HG02588 (cell line): ENCODE results near the gene VKORC1.

Experiments used
- ATAC-seq: cut with Tn5 transposase; IDR thresholded peaks from one replicate; pipeline ENCODE4 v1.9.1; 2021; ENCODE audit warnings: mild to moderate bottlenecking, moderate library complexity; ENCODE audit not compliant: unreplicated experiment

The VKORC1 gene

DNA sequence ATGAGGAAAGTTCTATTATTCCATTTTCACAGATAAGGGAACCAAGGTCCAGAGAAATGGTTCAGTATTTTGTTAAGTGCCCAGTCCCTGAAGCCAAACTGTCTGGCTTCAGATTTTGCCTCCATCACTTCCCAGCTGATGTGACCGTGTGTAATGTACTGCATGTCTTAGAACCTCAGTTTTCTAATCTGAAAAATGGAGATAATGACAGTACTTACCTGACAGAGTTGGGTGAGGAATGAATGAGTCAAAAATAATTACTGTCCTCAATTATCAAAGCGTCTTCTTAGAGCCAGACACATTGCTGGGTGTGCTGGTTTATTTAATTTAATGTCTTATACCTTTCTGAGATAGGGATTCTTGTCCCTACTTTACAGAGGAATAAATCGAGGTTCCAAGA, 27.3 kb downstream of the VKORC1 start:
- ATAC-seq = no peak

DNA sequence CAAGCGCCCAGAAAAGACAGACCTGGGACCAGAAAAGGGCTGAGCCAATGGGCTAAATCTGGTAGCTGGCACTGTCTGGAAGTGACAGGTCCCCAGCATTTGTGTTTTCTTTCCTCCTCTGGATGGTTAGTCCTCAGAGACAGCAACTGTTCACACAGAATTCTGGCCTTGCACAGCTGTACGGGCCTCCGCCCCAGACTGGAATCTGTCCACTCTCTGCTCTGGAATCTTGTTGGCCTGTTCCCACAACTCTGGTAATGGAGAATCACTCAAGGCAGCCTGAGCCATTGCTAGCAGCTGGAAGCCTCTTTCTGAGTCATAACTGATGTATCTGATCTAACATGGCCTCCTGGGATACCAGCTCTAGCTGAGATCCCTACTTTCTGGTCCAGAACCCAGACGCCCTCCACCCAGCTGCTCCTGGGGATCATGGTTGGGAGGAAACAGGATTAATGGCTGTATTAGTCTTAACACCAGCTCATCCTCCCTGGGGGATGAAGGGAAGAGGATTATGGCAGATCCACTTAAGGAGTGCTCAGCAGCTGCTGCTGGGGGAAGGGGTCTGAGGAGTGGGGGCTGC, 29.6 kb downstream of the VKORC1 start:
- ATAC-seq = no peak

DNA sequence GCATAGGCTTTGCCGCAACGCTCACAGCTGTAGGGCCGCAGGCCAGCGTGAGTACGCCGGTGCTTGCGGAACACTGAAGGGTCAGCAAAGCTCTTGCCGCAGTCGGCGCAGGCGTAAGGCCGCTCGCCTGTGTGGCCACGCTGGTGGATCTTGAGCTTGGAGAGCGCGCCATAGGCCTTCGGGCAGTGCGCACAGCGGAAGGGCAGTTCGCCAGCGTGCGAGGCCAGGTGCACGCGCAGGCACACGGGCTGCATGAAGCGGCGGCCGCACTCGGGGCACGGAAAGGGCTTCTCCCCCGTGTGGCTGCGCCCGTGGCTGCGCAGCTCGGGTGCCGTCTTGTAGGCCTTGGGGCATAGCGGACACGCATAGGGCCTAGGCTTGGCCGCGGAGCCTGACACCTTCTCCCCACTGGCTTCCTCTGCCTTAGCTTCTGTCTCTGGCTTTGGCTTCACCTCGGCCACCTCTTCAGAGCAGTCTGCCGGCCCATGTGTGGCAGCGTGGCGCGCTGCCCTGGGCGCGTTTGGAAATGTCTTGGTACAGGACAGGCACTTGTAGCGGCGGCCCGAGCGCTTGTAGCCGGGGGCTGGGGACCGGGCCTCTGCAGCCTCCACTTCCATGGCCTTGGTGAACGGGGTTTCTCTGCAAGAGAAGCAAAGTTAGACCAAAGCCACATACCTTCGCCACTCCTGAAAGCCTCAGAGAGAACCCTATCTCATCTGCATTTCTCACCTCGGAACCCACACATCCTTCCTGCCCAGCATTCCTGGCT, 30.6 kb downstream of the VKORC1 start:
- ATAC-seq = no peak

DNA sequence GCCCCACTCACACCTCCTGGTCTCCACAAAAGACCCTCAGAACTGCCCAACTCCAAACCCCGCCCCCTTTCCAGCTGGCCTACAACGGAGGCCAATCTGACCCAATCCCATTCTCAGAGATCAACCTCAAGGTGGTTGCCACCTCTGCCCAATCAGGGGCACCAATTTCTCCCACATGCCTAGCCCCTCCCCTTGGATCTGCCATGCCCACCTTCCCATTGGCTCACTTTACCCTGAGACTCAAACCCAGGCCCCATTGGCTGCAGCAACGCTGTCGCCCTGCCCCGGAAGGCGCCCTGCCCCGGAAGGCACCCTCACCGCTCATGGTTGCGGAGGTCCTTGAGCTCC, 31.1 kb downstream of the VKORC1 start:
- ATAC-seq = no peak

DNA sequence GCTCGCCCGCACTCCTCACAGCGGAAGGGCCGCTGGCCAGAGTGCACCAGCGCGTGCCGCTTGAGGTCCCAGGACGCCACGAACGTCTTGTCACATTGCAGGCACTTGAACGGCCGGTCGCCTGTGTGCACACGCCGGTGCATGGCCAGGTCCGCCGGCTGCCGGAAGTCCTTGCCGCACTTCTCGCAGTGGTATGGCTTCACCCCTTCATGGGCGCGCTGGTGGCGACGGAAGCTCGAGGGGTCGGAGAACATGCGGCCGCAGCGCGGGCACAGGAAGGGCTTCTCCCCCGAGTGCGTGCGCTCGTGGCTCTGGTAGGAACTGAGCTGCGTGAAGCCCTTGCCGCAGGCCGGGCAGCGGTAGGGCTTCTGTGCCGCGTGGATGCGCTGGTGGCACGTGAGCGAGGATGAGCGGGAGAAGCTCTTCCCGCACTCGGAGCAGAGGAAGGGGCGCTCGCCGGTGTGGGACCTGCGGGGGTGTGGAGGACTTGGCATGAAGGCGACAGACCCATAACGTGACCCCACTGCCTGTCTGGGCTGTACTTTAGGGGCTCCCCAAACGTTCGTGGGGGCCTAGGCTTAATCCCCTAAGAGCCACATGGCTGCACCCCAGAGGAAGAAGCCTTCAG, 32.7 kb downstream of the VKORC1 start:
- ATAC-seq = no peak

DNA sequence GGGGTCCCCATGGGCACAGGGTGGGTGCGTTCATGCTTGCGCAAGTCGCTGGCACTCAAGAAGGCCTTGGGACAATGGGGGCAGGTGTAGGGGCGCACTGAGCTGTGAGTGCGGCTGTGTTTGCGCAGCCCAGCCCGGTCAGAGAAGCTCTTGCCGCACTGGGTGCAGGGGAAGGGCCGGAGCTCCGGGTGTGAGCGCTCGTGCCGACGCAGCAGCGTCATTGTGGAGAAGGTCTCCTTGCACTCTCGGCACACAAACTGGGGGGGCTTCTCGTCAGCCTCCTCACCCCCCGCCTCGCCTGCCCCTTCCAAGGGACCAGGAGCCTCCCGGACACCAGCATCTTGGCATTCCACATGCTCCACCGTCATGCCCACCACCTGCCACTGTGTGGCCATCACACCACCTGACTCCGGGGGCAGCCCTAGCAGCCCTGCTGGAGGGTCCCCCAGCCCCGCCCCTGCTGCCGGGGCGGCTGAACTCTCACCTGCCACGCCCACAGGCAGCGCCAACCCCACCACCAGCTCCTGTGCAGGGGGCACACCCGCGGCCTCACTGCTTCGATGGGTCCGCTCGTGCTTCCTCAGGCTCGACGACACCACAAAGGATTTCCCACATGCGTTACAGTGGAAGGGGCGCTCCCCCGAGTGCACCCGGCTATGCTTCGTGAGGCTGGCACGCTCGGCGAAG, 33.3 kb downstream of the VKORC1 start:
- ATAC-seq = no peak

DNA sequence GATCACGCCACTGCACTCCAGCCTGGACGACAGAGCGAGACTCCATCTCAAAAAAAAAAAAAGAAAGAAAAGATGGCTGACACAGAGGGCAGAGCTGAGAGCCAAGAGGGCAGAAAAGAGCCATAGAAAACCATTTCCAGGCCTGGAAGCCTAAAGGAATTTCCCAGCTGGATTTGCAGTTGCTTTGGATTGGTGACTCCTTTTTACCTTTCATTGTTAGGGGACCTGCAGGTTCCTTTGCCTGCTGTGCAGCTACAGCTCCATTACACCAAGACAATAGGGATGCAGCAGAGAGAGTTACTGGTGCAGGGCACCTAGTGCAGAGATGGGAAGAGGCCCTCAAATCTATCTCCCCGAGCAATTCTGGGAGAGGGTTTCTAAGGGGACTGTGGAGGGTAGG, 39.0 kb downstream of the VKORC1 start:
- no peak for ATAC-seq

DNA sequence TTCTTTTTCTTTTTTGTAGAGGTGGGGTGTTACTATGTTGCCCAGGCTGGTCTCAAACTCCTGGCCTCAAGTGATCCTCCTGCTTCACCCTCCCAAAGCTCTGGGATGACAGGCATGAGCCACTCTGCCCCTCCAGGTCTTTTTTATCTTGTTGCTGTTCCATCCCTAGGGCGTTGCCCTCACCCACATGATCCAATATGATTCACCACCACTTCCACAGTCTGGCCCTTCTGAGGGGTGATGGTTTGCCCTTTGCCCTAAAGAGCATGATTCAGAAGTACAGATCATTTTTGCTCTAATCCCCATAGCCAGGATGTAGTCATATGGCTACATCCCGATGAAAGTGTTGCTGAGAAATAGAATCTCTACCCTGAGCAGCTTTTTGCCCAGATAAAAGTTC, 42.5 kb downstream of the VKORC1 start:
- ATAC-seq = no peak

DNA sequence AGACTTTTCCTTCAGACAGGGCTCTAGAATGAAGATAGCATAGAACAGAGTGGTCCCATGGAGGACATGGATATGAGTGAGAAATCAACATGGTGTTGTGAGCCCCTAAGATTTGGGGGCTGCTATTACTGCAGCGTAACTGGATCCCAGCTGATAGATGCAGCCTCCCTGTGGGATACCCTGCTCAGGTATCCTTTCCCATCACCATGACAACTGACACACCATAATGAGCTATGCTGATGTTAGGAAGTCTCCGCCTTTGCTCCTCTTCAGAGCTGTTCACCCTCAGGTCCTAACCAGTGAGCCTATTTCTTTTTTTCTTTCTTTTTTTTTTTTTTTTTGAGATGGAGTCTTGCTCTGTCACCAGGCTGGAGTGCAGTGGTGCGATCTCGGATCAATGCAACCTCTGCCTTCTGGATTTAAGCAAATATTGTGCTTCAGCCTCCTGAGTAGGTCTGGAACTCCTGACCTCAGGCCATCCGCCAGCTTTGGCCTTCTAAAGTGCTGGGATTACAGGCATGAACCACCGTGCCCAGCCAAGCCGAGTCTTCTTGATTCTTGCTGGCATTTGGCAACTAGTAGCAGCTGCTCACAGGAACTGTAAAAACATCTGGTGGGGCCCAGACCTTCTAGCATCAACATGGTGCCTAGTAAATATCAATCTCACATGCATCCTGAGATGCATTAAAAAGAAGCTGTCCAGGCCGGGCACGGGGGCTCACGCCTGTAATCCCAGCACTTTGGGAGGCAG, 44.1 kb downstream of the VKORC1 start:
- no peak for ATAC-seq

DNA sequence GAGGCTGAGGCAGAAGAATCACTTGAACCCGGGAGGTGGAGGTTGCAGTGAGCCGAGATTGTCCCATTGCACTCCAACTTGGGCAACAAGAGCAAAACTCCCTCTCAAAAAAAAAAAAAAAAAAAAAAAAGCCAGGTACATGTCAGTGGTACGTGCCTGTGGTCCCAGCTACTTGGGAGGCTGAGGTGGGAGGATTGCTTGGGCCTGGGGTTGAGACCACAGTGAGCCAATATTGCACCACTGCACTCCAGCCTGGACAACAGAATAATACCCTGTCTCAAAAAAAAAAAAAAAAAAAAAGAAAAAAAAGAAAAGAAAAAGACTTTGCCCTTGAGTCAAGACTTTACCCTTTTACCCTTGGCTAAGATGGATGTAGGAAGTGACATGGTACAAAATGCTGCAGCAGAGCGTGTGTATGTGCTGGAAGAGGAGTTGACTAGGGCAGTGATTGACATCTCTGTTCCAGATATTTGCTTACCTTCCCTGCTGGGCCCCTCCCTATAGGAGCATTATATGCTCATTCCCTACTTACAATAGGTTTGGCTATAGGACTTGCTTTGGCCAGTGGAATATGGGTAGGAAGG, 50.6 kb downstream of the VKORC1 start:
- no peak for ATAC-seq

DNA sequence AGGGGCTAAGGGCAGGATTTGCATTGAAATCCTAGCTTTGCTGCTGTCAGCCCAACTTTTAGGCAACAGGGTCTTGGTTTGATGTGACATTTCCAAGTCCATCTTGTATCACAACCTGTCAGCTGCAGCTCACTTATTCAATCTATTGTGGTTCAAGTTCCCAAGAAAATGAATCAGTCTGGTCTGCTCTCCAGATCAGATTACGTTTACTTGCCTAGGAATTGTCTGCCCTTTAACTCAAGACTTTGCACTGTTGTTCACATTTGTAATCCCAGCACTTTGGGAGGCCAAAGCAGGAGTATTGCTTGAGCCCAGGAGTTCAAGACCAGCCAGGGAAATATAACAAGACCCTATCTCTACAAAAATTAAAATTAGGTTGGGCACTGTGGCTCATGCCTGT, 51.2 kb downstream of the VKORC1 start:
- no peak for ATAC-seq

DNA sequence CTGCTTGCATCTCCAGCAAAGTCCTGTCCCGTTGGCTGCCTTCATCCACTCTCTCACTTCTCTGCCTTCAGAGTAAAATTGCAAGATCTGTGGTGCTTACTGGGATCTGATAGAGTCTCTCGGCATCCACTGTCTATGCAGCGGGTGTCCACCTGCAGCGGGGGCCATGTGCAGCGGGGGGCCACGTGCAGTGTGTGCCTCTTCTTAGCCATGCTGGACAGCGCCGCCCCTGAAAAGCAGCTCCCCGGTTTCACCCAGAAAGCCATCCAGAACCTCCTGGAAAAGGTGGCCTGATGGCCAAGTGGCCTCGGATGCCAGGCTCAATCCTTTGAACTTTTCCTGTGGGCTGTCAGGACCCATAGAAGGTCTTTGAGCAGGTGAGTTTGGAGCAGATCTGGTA, 51.7 kb downstream of the VKORC1 start:
- no peak for ATAC-seq
